IMR-90 (cell line): Measurements from ENCODE around the gene DUT. TPM values are rescaled to one million over a fixed set of nuclear protein-coding genes. Genes with fewer than 3 reads are reported as not detected.

Source experiments
- ATAC-seq: fragments of 200-7000 bp; cut with Tn5 transposase; 2 replicates; pipeline ENCODE4 v1.9.1; 2020; ENCODE audit warnings: low read depth, mild to moderate bottlenecking, moderate library complexity
- BruUV-seq: library from RNA; stranded (reverse); fragments of 400-500 nt; replicated peaks from 2 replicates; lab custom pipeline; 2021; lab: Mats Ljungman, UMichigan
- CTCF ChIA-PET: fragments of 300-600 bp; formaldehyde crosslinking; extraction: SDS; loops from one replicate; lab custom pipeline; 2021; ENCODE audit warnings: antibody characterized with exemption; lab: Yijun Ruan, JAX
- POLR2A ChIA-PET: fragments of 300-600 bp; sonication (Branson Sonifier 250); formaldehyde crosslinking; loops from one replicate; lab custom pipeline; 2022; ENCODE audit warnings: antibody characterized with exemption; ENCODE audit not compliant: unreplicated experiment; lab: Charles Lee
- DNase-seq: peaks from one replicate; pipeline ENCODE4 v3.0.0; 2013
- H2AFZ ChIP-seq: replicated peaks from 2 replicates; pipeline ENCODE3; 2013; ENCODE audit warnings: low read length, mild to moderate bottlenecking; ENCODE audit not compliant: poor library complexity
- H2AK5ac ChIP-seq: 2 replicates; pipeline ENCODE4 v1.6.1; 2013; ENCODE audit warnings: low read depth, low read length, inconsistent platforms
- H2AK9ac ChIP-seq: replicated peaks from 2 replicates; pipeline ENCODE3; 2013; ENCODE audit warnings: mild to moderate bottlenecking, low read depth, low read length, moderate library complexity; ENCODE audit not compliant: poor library complexity
- H2BK120ac ChIP-seq: 2 replicates; pipeline ENCODE4 v1.6.1; 2013; ENCODE audit warnings: low read depth, low read length, inconsistent platforms
- H2BK15ac ChIP-seq: 3 replicates; pipeline ENCODE4 v1.6.1; 2013; ENCODE audit warnings: low read depth, low read length, inconsistent platforms
- H2BK20ac ChIP-seq: 2 replicates; pipeline ENCODE4 v1.6.1; 2013; ENCODE audit warnings: low read depth, mild to moderate bottlenecking, inconsistent platforms, low read length, moderate library complexity
- H2BK5ac ChIP-seq: 2 replicates; pipeline ENCODE4 v1.6.1; 2013; ENCODE audit warnings: mild to moderate bottlenecking, low read depth, low read length, inconsistent platforms; ENCODE audit not compliant: poor library complexity, severe bottlenecking
- H3K14ac ChIP-seq: replicated peaks from 2 replicates; pipeline ENCODE4 v1.6.1; 2013; ENCODE audit warnings: low read depth, low read length, inconsistent platforms
- H3K18ac ChIP-seq: 2 replicates; pipeline ENCODE4 v1.6.1; 2013; ENCODE audit warnings: low read depth, low read length, control low read depth
- H3K23ac ChIP-seq: 2 replicates; pipeline ENCODE4 v1.6.1; 2013; ENCODE audit warnings: low read depth, low read length, inconsistent platforms
- H3K27ac ChIP-seq: 2 replicates; pipeline ENCODE4 v1.5.1; 2013; ENCODE audit warnings: mild to moderate bottlenecking, control low read depth, low read length; ENCODE audit not compliant: insufficient read depth
- H3K27me3 ChIP-seq: 2 replicates; pipeline ENCODE4 v1.6.1; 2013; ENCODE audit warnings: low read length; ENCODE audit not compliant: control insufficient read depth, insufficient read depth
- H3K36me3 ChIP-seq: 2 replicates; pipeline ENCODE4 v1.6.1; 2013; ENCODE audit warnings: low read length, mixed read lengths; ENCODE audit not compliant: control insufficient read depth, insufficient read depth
- H3K4ac ChIP-seq: 2 replicates; pipeline ENCODE4 v1.6.1; 2013; ENCODE audit warnings: low read depth, low read length, inconsistent platforms
- H3K4me1 ChIP-seq: 2 replicates; pipeline ENCODE4 v1.6.1; 2013; ENCODE audit warnings: low read length, mixed read lengths; ENCODE audit not compliant: control insufficient read depth, insufficient read depth
- H3K4me2 ChIP-seq: 2 replicates; pipeline ENCODE4 v1.6.1; 2013; ENCODE audit warnings: low read depth, mild to moderate bottlenecking, control low read depth, low read length, moderate library complexity
- H3K4me3 ChIP-seq: 2 replicates; pipeline ENCODE4 v1.5.1; 2013; ENCODE audit warnings: low read depth, mild to moderate bottlenecking, control low read depth, low read length, moderate library complexity; ENCODE audit not compliant: insufficient read depth
- H3K56ac ChIP-seq: 2 replicates; pipeline ENCODE4 v1.6.1; 2013; ENCODE audit warnings: low read length, inconsistent platforms; ENCODE audit not compliant: insufficient read depth; ENCODE audit errors: extremely low read depth
- H3K79me1 ChIP-seq, 2 experiments: 2 replicates each; pipeline ENCODE4 v1.6.1; 2013; ENCODE audit warnings: low read length in 2 of 2, inconsistent platforms in 1 of 2, low read depth in 1 of 2
- H3K9ac ChIP-seq: 2 replicates; pipeline ENCODE4 v1.6.1; 2013; ENCODE audit warnings: low read depth, low read length, control low read depth
- H3K9me1 ChIP-seq: 2 replicates; pipeline ENCODE4 v1.6.1; 2013; ENCODE audit warnings: low read length, inconsistent platforms; ENCODE audit not compliant: insufficient read depth
- H3K9me3 ChIP-seq: 2 replicates; pipeline ENCODE4 v1.6.1; 2013; ENCODE audit warnings: low read length; ENCODE audit not compliant: control insufficient read depth, insufficient read depth
- H4K20me1 ChIP-seq: 2 replicates; pipeline ENCODE4 v1.6.1; 2013; ENCODE audit warnings: low read length, inconsistent platforms; ENCODE audit not compliant: insufficient read depth
- H4K5ac ChIP-seq: 2 replicates; pipeline ENCODE4 v1.6.1; 2013; ENCODE audit warnings: mild to moderate bottlenecking, low read depth, low read length, control low read depth
- H4K8ac ChIP-seq, 2 experiments: 2 replicates each; pipeline ENCODE4 v1.6.1; 2013; ENCODE audit warnings: low read depth in 2 of 2, low read length in 2 of 2, control low read depth in 1 of 2, inconsistent platforms in 1 of 2
- H4K91ac ChIP-seq: 2 replicates; pipeline ENCODE4 v1.6.1; 2013; ENCODE audit warnings: low read depth, low read length, inconsistent platforms; ENCODE audit not compliant: insufficient read depth
- FOS ChIP-seq: fragments of 150-350 bp; IDR thresholded peaks from 2 replicates; pipeline ENCODE4 v1.6.1; 2016; ENCODE audit warnings: low read depth, low read length
- MAFK ChIP-seq: IDR thresholded peaks from 2 replicates; pipeline ENCODE4 v1.6.1; 2012; ENCODE audit warnings: low read depth, low read length, improper control_type of control experiment
- POLR2A ChIP-seq: IDR thresholded peaks from 2 replicates; pipeline ENCODE4 v1.6.1; 2012; ENCODE audit warnings: mild to moderate bottlenecking, low read depth, low read length
- RCOR1 ChIP-seq: IDR thresholded peaks from 2 replicates; pipeline ENCODE4 v1.6.1; 2012; ENCODE audit warnings: mild to moderate bottlenecking, low read length, improper control_type of control experiment; ENCODE audit not compliant: insufficient replicate concordance
- SMC3 ChIP-seq: fragments of 150-350 bp; IDR thresholded peaks from 2 replicates; pipeline ENCODE4 v1.6.1; 2016; ENCODE audit warnings: low read depth, mild to moderate bottlenecking, antibody characterized with exemption, low read length, moderate library complexity
- WGBS, 2 experiments: methylation state at CpG; one replicate each; pipeline versions ENCODE4 v1.1.5 to v1.1.7; 2013; ENCODE audit warnings: missing lambda C conversion rate in 2 of 2; ENCODE audit not compliant: insufficient read length in 1 of 2; ENCODE audit errors: extremely low coverage in 2 of 2; 5-methylcytosine and 5-hydroxymethylcytosine counted together
- dilution Hi-C: fragments of 300-500 bp; cut with HindIII; formaldehyde crosslinking; loops from one replicate; pipeline ENCODE4 v1.14.3; 2018; ENCODE audit warnings: low sequenced_read_pairs; ENCODE audit not compliant: unreplicated experiment
- in situ Hi-C: fragments of 300-500 bp; cut with MboI; formaldehyde crosslinking; loops from 3 replicates; pipeline ENCODE4 v1.14.3; 2019; ENCODE audit warnings: low sequenced_read_pairs, inconsistent platforms, mixed read lengths
- intact Hi-C: fragments of 100-400 bp; cut with micrococcal nuclease; formaldehyde crosslinking; loops from 2 replicates; pipeline ENCODE4 v1.10.0; 2022
- polyA plus RNA-seq, 3 experiments: library from polyadenylated mRNA; depleted of rRNA; stranded (reverse); fragments of >200 nt; gene quantifications; 2 replicates each; pipeline ENCODE4 v1.2.3, GENCODE V29; 2012; ENCODE audit warnings: low replicate concordance in 1 of 3
- total RNA-seq: library from RNA; depleted of rRNA; stranded (reverse); fragments of >200 nt; gene quantifications from 2 replicates; pipeline ENCODE4 v1.2.3, GENCODE V29; 2012
- TF ChIP-seq, protein P1 (sequence below): fragments of 150-350 bp; IDR thresholded peaks from 2 replicates; pipeline ENCODE4 v1.6.1; 2016; ENCODE audit warnings: low read depth, mild to moderate bottlenecking, low read length, moderate library complexity, borderline replicate concordance

The DUT gene
- total and polyA plus RNA-seq, 2 of the 4 experiments (the other 2 are of a cell fraction): 18.8 to 36.4 TPM

DNA sequence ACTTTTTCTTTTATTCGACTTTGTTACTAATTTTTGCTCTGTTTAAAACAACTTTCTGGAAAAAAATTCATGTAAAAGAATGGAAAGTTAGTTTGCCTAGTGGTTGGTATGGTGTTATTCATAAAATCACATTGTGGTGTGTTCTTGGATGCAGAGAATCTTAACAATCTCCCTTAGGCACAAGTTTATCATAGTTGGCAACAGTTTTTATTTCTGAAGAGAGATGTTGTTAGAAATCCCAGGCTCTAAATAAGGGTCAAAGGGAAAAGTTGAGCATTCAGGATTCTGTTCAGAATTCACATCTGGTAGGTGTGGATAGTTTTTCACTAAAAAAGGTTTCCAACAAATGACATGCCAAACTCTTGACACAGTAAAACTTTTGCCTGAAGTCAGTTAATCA, 6.4 kb downstream of the DUT start:
- no peak for TF ChIP-seq FOS
- no peak for TF ChIP-seq POLR2A
- no peak for TF ChIP-seq RCOR1
- TF ChIP-seq, protein P1, sequence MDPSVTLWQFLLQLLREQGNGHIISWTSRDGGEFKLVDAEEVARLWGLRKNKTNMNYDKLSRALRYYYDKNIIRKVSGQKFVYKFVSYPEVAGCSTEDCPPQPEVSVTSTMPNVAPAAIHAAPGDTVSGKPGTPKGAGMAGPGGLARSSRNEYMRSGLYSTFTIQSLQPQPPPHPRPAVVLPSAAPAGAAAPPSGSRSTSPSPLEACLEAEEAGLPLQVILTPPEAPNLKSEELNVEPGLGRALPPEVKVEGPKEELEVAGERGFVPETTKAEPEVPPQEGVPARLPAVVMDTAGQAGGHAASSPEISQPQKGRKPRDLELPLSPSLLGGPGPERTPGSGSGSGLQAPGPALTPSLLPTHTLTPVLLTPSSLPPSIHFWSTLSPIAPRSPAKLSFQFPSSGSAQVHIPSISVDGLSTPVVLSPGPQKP: no peak
- TF ChIP-seq SMC3: no peak
- TF ChIP-seq MAFK: no peak
- no peak overlapping the region for H3K27ac ChIP-seq
- H2AK9ac ChIP-seq: no peak overlapping the region
- no peak overlapping the region for H2BK20ac ChIP-seq
- no peak overlapping the region for H3K9ac ChIP-seq
- H4K20me1 ChIP-seq: 0 out of 2 replicates have a peak, but pooled peaks cover under 1% of the 10 kb centered on the region
- peaks cover 1% of the 10 kb centered on the region; the same call in 1 of the 2 replicates for H3K4me1 ChIP-seq
- no peaks in the 10 kb centered on the region for H3K27me3 ChIP-seq
- H2AK5ac ChIP-seq: no peak overlapping the region
- no peak overlapping the region for H3K18ac ChIP-seq
- peaks cover 2 to 23% of the 10 kb centered on the region in 2 experiments; a peak in 3 of 4 replicates for H3K79me1 ChIP-seq
- H3K9me3 ChIP-seq: no peaks in the 10 kb centered on the region
- ATAC-seq (no peak), DNase-seq (no peak)
- H3K4me3 ChIP-seq: no peak overlapping the region
- dilution Hi-C loops: no loop called here
- no peak overlapping the region for H2BK120ac ChIP-seq
- peaks cover 4% of the 10 kb centered on the region for H3K9me1 ChIP-seq
- no peak overlapping the region for H4K91ac ChIP-seq
- H3K56ac ChIP-seq: no peak overlapping the region
- no peak overlapping the region for H2AFZ ChIP-seq
- no peak overlapping the region for H3K4me2 ChIP-seq
- H2BK5ac ChIP-seq: no peak overlapping the region
- no peak overlapping the region for H3K4ac ChIP-seq
- H3K36me3 ChIP-seq: peaks cover 18% of the 10 kb centered on the region
- intact Hi-C loops: no loop called here
- in situ Hi-C loops: no loop called here
- POLR2A ChIA-PET: no interaction called here
- CTCF ChIA-PET: interaction anchor here (0.9 kb wide), 1 partner anchor 37 kb away, joined by 4 read pairs; no protein-coding TSS in a partner anchor
- no TSS peak for BruUV-seq
- no CpG with 5 or more reads among the region's 1 CpG for WGBS, 2 experiments
- no peak overlapping the region for H3K23ac ChIP-seq
- no peak overlapping the region for H4K8ac ChIP-seq
- H3K14ac ChIP-seq: no peak overlapping the region
- H4K5ac ChIP-seq: no peak overlapping the region
- H2BK15ac ChIP-seq: no peak overlapping the region
